ENCODE data around the gene PREX1.

PREX1 gene

DNA sequence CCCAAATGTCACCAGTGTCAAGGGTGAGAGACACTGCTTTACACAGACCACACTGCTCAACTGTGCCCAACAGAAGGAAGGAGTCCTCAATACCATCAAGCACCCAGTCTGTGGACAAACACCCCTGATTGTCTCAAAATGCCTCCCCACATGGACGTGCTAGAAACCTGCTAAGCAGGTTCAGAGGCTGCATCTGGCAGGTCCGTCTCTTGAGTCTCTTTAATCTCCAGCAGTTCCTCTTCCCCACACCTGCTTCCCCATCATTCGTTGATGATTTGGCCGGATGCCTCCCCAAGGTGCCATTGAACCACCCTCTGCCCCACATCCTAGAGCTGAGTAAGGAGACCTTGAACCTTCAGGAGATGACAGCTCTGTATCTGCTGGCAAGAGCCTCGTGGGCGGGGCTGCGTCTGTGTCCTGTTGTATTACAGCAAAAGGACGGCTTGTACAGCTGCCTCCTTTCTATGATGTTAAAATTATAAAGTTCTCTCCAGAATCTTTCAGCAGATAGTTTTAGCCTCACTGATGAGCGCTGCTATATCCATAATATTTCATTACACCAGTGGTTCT lies 179.2 kb downstream of the PREX1 start:
- DNase-seq, result no peak
- in situ Hi-C loops (cut with HindIII; ENCODE audit: low pct_ligation_motif_present, low pct_unique_long_range_greater_than_20kb, low sequenced_read_pairs), result no loop called here

- no peak for DNase-seq
- in situ Hi-C loops (cut with HindIII; ENCODE audit: low pct_ligation_motif_present, low pct_unique_long_range_greater_than_20kb, low sequenced_read_pairs), result no loop called here
These were observed 179.9 kb downstream of the PREX1 start for GRCh38 chr20:48647858-48648257.

DNA sequence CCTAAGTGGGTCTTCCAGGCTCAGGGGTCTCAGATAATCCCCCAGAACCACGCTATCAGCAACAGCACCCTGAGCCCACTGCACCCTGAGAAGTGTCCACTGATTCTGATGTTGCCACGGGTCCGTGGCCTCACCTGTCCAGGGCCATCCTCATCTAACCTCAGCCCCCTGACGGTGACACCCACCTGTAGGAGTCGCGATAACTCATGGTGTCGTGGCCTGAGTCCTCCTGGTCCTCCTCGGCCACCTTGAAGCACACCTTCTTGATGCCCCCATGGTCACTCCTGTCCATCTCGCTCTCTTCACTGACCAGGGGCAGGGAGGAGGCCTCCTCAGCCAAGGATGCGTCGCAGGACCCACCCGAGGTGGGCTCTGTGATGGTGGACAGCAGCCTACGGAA lies 182.1 kb downstream of the PREX1 start:
- no peak for DNase-seq
- in situ Hi-C loops (cut with HindIII; ENCODE audit: low pct_ligation_motif_present, low pct_unique_long_range_greater_than_20kb, low sequenced_read_pairs), result no loop called here

DNA sequence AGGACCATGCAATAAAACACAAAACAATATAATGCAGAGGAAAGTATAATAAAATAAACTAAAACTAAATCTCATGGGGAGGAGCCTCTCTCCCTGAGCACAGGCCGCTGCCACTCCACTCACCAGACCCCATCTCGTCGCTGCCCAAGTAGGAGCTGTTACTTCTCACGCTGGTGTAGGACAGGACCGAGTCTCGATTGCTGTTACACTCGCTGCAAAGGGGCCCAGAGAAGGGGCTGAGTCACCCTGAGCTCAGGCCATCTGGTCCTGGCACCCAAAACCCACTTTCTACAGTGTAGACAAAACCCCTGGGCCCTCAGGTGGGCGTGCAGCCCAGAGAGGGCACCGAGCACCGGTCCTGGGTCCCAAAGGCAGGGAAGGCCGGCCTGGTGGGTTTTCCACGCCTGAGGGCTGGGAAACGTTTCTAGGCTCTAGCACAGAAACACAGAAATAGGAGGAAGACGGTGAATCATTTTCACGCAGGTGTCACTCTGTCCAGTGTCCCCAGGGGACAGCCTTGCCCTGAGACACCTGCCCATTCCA lies 183.4 kb downstream of the PREX1 start:
- no peak for DNase-seq
- in situ Hi-C loops (cut with HindIII; ENCODE audit: low pct_ligation_motif_present, low pct_unique_long_range_greater_than_20kb, low sequenced_read_pairs), result no loop called here

GRCh38 chr20:48642105-48642880 lies 185.5 kb downstream of the PREX1 start:
- no peak for DNase-seq
- in situ Hi-C loops (cut with HindIII; ENCODE audit: low pct_ligation_motif_present, low pct_unique_long_range_greater_than_20kb, low sequenced_read_pairs), result no loop called here

GRCh38 chr20:48640871-48641270 lies 186.9 kb downstream of the PREX1 start:
- no peak for DNase-seq
- in situ Hi-C loops (cut with HindIII; ENCODE audit: low pct_ligation_motif_present, low pct_unique_long_range_greater_than_20kb, low sequenced_read_pairs), result no loop called here

GRCh38 chr20:48639899-48640298 lies 187.9 kb downstream of the PREX1 start:
- in situ Hi-C loops (cut with HindIII; ENCODE audit: low pct_ligation_motif_present, low pct_unique_long_range_greater_than_20kb, low sequenced_read_pairs), result no loop called here
- no peak for DNase-seq

DNA sequence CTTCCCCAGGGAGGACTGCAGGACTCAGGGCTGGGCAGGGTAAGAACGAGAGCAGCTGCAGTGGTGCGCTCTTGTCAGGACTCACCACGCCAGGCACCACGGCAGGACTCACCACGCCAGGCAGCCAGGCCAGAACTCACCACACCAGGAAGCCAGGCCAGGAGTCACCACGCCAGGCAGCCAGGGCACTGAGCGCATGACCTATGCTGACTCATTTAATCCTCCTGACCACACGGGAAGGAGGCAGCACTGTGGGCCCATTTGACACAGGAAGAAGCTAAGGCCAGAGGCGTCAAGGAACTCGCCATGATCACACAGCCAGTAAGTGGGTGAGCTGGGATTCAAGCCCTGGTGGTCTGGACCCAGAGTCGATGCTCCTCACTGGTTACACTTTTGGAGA lies 189.3 kb downstream of the PREX1 start:
- in situ Hi-C loops (cut with HindIII; ENCODE audit: low pct_ligation_motif_present, low pct_unique_long_range_greater_than_20kb, low sequenced_read_pairs), result no loop called here
- DNase-seq, result peak; percentile 90

- no peak for DNase-seq
- in situ Hi-C loops (cut with HindIII; ENCODE audit: low pct_ligation_motif_present, low pct_unique_long_range_greater_than_20kb, low sequenced_read_pairs), result no loop called here
These were observed 190.3 kb downstream of the PREX1 start for GRCh38 chr20:48637461-48637860.

DNA sequence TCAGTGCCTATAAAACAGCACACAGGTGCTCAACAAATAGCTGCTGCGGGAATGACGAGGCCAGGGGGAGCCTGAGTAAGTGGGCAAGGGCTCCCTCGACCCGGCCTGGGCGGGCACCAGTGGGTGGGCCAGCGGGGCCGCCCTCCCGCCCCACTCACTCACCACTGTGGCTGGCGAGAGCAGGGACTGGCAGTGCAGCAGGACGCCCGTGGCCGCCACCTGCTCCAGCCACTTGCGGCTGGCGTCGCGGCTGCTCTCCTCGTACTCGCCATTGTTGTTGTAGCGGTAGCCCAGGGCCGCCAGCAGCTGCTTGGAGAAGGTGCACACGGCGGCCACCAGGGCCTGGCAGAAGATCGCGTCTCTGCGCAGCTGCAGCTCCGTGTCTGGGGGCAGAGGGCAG lies 191.5 kb downstream of the PREX1 start:
- in situ Hi-C loops (cut with HindIII; ENCODE audit: low pct_ligation_motif_present, low pct_unique_long_range_greater_than_20kb, low sequenced_read_pairs), result no loop called here
- DNase-seq, result no peak

GRCh38 chr20:48635791-48636267 lies 192.0 kb downstream of the PREX1 start:
- in situ Hi-C loops (cut with HindIII; ENCODE audit: low pct_ligation_motif_present, low pct_unique_long_range_greater_than_20kb, low sequenced_read_pairs), result no loop called here
- peak; percentile 55 for DNase-seq

DNA sequence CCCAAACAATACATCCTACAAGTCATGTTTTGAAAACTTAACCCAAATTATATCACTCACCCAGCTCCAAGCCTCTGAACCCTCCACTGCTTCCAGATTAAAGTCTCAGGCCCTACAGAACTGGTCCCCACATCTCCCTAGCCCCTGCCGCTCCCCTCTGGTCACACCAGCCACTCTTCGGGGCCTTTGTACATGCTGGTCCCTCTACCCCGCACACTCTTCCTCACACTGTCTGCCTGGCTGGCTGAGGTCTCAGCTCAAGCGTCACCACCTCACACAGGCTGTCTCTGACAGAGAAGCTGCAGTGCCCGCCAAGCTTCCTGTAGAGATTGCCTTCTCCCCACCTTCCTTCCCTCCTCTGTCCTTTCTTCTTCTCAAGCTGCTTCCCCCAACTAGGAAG lies 192.4 kb downstream of the PREX1 start:
- no peak for DNase-seq
- in situ Hi-C loops (cut with HindIII; ENCODE audit: low pct_ligation_motif_present, low pct_unique_long_range_greater_than_20kb, low sequenced_read_pairs), result no loop called here

- in situ Hi-C loops (cut with HindIII; ENCODE audit: low pct_ligation_motif_present, low pct_unique_long_range_greater_than_20kb, low sequenced_read_pairs), result no loop called here
- DNase-seq, result no peak
These were observed 193.2 kb downstream of the PREX1 start for GRCh38 chr20:48634641-48635040.

- in situ Hi-C loops (cut with HindIII; ENCODE audit: low pct_ligation_motif_present, low pct_unique_long_range_greater_than_20kb, low sequenced_read_pairs), result no loop called here
- DNase-seq, result no peak
These were observed 194.1 kb downstream of the PREX1 start for GRCh38 chr20:48633620-48634257.

GRCh38 chr20:48632825-48633619 lies 194.8 kb downstream of the PREX1 start:
- DNase-seq, result no peak
- in situ Hi-C loops (cut with HindIII; ENCODE audit: low pct_ligation_motif_present, low pct_unique_long_range_greater_than_20kb, low sequenced_read_pairs), result no loop called here

DNA sequence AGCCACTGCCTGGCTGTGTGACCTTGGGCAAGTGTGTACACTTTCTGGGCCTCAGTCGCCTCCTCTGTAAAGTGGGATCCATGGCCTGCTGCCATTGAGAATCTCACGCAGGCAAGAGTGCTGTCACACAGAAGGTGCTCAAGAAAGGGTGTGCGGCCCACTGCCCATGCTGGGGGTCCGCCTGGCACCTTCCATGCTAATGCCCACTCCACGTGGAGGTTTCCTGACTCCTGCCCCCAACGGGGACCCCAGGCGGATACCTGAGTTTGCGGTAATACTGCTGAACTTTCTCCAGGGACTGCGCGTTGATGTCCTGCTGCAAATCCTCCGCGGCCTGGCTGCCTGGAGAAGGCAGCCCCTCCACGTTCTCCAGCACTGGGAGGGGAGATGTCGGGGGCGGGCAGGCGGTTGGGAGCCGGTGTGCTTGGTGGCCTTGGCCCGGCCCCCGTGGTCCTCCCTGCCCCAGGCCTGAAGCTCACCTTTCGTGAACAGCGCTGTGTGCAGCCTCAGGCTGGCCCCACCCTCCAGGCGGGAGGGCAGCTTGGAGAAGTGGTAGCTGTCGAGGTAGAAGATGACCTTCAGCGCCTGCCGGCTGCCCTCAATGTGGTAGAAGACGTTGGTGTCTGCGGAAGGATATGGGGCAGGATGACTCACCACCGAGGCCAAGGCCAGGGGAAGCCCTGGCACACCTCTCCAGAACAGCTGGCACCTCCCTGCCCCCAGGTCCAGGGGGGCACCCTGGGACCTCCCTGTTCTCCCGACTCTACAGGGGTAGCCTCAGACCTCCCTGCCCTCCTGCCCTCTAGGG lies 195.6 kb downstream of the PREX1 start:
- in situ Hi-C loops (cut with HindIII; ENCODE audit: low pct_ligation_motif_present, low pct_unique_long_range_greater_than_20kb, low sequenced_read_pairs), result no loop called here
- no peak for DNase-seq

GRCh38 chr20:48631114-48632016 lies 196.4 kb downstream of the PREX1 start:
- in situ Hi-C loops (cut with HindIII; ENCODE audit: low pct_ligation_motif_present, low pct_unique_long_range_greater_than_20kb, low sequenced_read_pairs), result no loop called here
- DNase-seq, result no peak

All from ACHN (cell line).